Kidney epithelial cell (primary cell): ENCODE data around the gene AGBL4. TPM values are rescaled to one million over a fixed set of nuclear protein-coding genes. Genes with fewer than 3 reads are reported as not detected.

ENCODE experiments used
- DNase-seq: peaks from one replicate; pipeline ENCODE4 v3.0.0-alpha.2; 2010; ENCODE audit warnings: low read depth
- H3K27me3 ChIP-seq: 2 replicates; pipeline ENCODE4 v1.6.0; 2011; ENCODE audit warnings: low read length; ENCODE audit not compliant: control insufficient read depth, insufficient read depth
- H3K36me3 ChIP-seq: 2 replicates; pipeline ENCODE4 v1.5.1; 2011; ENCODE audit warnings: low read length; ENCODE audit not compliant: control insufficient read depth, insufficient read depth
- H3K4me3 ChIP-seq: 2 replicates; pipeline ENCODE4 v1.5.1; 2011; ENCODE audit warnings: low read depth, mild to moderate bottlenecking, control low read depth, low read length
- total RNA-seq: library from RNA; depleted of rRNA; stranded (reverse); fragments of >200 nt; gene quantifications from 2 replicates; pipeline ENCODE4 v1.2.3, GENCODE V29; 2015
- TF ChIP-seq, protein P1 (sequence below): IDR thresholded peaks from 2 replicates; pipeline ENCODE4 v1.5.1; 2011; ENCODE audit warnings: mild to moderate bottlenecking, moderate library complexity, low read length, control low read depth, inconsistent platforms; ENCODE audit not compliant: insufficient read depth, poor library complexity, severe bottlenecking

The AGBL4 gene
- total RNA-seq, 1 donor from 2014 or later: not detected

DNA sequence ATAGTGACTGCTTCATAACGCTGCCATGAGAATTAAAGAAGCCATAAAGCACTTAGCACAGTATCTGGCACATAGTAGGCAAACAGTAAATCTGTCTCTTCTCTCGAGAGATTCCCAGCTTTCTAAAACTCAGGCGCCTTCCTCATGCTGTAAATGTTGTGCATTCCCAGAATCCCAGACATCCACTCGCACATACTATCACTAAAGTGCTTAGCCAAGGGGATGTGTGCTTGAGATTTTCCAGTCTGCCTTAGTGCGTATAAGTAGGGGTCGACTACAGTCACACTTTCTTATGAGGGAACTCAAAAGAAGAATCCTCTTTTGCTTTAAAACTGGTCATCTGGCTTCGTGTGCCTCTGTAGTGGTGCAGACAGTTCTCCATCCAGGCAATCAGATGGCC lies 1453.2 kb downstream of the AGBL4 start:
- TF ChIP-seq, protein P1, sequence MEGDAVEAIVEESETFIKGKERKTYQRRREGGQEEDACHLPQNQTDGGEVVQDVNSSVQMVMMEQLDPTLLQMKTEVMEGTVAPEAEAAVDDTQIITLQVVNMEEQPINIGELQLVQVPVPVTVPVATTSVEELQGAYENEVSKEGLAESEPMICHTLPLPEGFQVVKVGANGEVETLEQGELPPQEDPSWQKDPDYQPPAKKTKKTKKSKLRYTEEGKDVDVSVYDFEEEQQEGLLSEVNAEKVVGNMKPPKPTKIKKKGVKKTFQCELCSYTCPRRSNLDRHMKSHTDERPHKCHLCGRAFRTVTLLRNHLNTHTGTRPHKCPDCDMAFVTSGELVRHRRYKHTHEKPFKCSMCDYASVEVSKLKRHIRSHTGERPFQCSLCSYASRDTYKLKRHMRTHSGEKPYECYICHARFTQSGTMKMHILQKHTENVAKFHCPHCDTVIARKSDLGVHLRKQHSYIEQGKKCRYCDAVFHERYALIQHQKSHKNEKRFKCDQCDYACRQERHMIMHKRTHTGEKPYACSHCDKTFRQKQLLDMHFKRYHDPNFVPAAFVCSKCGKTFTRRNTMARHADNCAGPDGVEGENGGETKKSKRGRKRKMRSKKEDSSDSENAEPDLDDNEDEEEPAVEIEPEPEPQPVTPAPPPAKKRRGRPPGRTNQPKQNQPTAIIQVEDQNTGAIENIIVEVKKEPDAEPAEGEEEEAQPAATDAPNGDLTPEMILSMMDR: no peak
- H3K36me3 ChIP-seq: no peaks in the 10 kb centered on the region
- H3K4me3 ChIP-seq: no peak overlapping the region
- no peak for DNase-seq
- no peaks in the 10 kb centered on the region for H3K27me3 ChIP-seq

DNA sequence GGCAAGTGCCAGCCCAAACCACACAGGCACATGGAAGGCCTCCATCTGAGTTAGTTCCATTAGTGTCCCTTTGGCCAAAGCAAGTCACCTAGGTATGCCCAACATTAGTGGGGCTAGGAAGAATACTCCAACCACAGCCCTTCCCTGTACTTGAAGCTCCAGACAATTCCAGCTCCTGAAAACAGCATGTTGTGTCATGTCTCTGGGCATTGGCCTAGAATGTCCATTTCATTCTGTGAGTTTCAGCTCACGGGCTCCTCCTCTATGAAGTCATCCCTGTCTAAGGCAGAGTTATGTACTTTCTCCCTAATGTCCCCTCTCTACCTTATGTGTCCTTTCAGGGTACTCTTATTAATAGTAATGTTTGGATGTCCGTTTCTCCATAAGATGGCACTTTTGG lies 1455.3 kb downstream of the AGBL4 start:
- Histone ChIP-seq H3K36me3 (no peaks in the 10 kb centered on the region), H3K4me3 (no peak overlapping the region), H3K27me3 (no peaks in the 10 kb centered on the region)
- DNase-seq: no peak
- TF ChIP-seq, protein P1: no peak

DNA sequence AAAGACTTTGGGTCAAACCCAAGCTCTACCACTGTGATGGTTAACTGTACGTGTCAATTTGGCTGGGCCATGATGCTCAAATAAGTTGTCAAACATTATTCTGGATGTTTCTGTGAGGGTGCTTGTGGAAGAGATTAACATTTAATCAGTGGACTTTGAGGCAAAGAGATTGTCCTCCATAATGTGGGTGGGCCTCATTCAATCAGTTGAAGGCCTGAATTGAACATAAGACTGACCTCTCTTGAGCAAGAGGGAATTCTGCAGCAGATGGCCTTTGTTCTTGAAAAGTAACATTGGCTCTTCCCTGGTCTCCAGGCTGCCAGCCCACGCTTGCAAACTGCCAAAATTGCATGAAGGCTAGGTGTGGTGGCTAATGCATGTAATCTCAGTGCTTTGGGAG lies 1457.3 kb downstream of the AGBL4 start:
- Histone ChIP-seq H3K4me3 (no peak overlapping the region), H3K27me3 (no peaks in the 10 kb centered on the region), H3K36me3 (no peaks in the 10 kb centered on the region)
- DNase-seq: no peak
- TF ChIP-seq, protein P1: no peak

DNA sequence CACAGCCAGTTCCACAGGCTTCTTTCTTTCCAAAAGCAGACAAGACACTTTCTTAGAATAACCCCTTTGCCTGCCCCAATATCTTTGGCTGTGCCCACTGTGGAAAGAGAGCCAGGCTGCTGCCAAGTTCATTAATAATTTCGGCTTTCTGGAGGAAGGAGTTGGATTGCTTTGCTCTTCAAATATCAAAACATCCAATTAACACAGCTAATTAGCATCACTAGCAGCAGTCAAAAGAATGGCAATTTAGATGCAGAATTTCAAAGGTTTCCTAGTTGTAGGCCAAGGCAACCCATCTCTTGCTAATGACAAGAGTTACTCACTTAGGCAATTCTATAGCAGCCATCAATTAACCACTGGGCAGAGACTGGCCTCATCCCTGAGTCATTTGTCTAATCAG lies 1460.7 kb downstream of the AGBL4 start:
- TF ChIP-seq, protein P1: no peak
- DNase-seq: no peak
- no peaks in the 10 kb centered on the region for H3K36me3 ChIP-seq
- no peaks in the 10 kb centered on the region for H3K27me3 ChIP-seq
- H3K4me3 ChIP-seq: no peak overlapping the region

DNA sequence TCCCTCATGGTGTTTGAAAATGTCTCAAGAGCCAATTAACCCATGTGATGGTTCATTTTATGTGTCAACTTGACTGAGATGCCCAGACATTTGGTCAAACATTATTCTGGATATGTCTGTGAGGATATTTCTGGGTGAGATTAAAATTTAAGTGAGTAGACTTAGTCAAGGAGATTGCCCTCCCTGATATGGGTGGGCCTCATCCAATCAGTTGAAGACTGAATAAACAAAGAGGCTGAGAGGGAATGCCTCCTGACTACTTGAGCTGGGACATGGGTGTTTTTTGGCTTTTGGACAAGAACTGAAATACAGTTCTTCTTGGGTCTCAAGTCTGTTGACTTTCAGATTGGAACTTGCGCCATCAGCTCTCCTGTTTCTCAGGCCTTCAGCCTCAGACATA lies 1462.3 kb downstream of the AGBL4 start:
- no peak for DNase-seq
- H3K36me3 ChIP-seq: no peaks in the 10 kb centered on the region
- no peak overlapping the region for H3K4me3 ChIP-seq
- TF ChIP-seq, protein P1: no peak
- H3K27me3 ChIP-seq: no peaks in the 10 kb centered on the region

DNA sequence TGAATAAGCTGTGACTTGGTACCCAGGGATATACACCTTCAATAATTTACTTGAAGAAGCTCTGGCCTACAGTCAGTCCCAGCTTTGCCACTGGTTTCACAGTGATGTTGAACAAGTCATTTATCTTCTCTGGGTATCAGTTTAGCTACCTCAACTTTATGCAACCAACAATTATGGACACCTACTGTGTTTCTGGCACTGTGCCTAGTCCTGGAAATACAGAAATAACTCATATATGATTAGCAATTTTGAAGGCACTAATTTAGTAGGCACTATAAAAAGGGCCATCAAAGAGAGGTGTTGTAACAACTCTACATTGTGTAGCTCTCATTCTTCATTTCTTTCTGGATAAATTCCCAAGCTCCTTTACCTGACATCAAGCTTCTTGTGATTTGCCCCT lies 1463.2 kb downstream of the AGBL4 start:
- Histone ChIP-seq H3K27me3 (no peaks in the 10 kb centered on the region), H3K4me3 (no peak overlapping the region), H3K36me3 (no peaks in the 10 kb centered on the region)
- TF ChIP-seq, protein P1: no peak
- DNase-seq: no peak
